ENCODE measurements around the gene SLC28A1. TPM values are rescaled to one million over a fixed set of nuclear protein-coding genes. Genes with fewer than 3 reads are reported as not detected.

The SLC28A1 gene
- total RNA-seq, 1 experiment from 2014 or later = 1.1 TPM

GRCh38 chr15:84885801-84886200 is 1.3 kb downstream of the SLC28A1 start:
- Histone ChIP-seq H3K36me3 (ENCODE audit: low read depth, low read length) (no peaks in the 10 kb centered on the region), H3K4me3 (ENCODE audit: low read length) (no peak overlapping the region), H3K9me3 (ENCODE audit: low read length) (no peaks in the 10 kb centered on the region), H3K27ac (ENCODE audit: low read length) (no peak overlapping the region), H4K20me1 (ENCODE audit: low read length) (no peaks in the 10 kb centered on the region), H2AFZ (ENCODE audit: low read length) (no peak overlapping the region), H3K4me2 (ENCODE audit: low read length) (no peak overlapping the region), H3F3A (ENCODE audit: low read length, unreplicated experiment) (no peaks in the 10 kb centered on the region), H3K9me2 (replicated peaks; ENCODE audit: low read length) (no peaks in the 10 kb centered on the region), H3K4me1 (ENCODE audit: insufficient read depth, low read length) (no peaks in the 10 kb centered on the region), H3K79me2 (ENCODE audit: low read length) (no peaks in the 10 kb centered on the region), H3K9ac (ENCODE audit: low read length) (no peak overlapping the region), H3K27me3 (ENCODE audit: low read length) (no peaks in the 10 kb centered on the region)
- DNase-seq = no peak
- no TSS peak for BruUV-seq (replicated peaks)
- CTCF ChIA-PET = no interaction called here
- no peak for ATAC-seq
- POLR2A ChIA-PET (ENCODE audit: unreplicated experiment) = no interaction called here
- TF ChIP-seq CTCF (conservative IDR thresholded peaks at IDR 0.05; ENCODE audit: low read depth, low read length) = no peak
- no peak for TF ChIP-seq EZH2 (IDR thresholded peaks at IDR 0.05; ENCODE audit: low read length, unreplicated experiment)
- TF ChIP-seq EZH2phosphoT487 (IDR thresholded peaks at IDR 0.05; ENCODE audit: borderline replicate concordance, low read length) = no peak
- intact Hi-C loops (cut with micrococcal nuclease) = no loop called here

- ATAC-seq = no peak
- H3F3A ChIP-seq (ENCODE audit: low read length, unreplicated experiment) = no peaks in the 10 kb centered on the region
- H3K36me3 ChIP-seq (ENCODE audit: low read depth, low read length) = no peaks in the 10 kb centered on the region
- no peak overlapping the region for H3K4me2 ChIP-seq (ENCODE audit: low read length)
- H3K4me3 ChIP-seq (ENCODE audit: low read length) = no peak overlapping the region
- POLR2A ChIA-PET (ENCODE audit: unreplicated experiment) = no interaction called here
- H2AFZ ChIP-seq (ENCODE audit: low read length) = no peak overlapping the region
- H3K9me2 ChIP-seq (replicated peaks; ENCODE audit: low read length) = no peaks in the 10 kb centered on the region
- H4K20me1 ChIP-seq (ENCODE audit: low read length) = no peaks in the 10 kb centered on the region
- H3K27me3 ChIP-seq (ENCODE audit: low read length) = no peaks in the 10 kb centered on the region
- CTCF ChIA-PET = no interaction called here
- TF ChIP-seq EZH2 (IDR thresholded peaks at IDR 0.05; ENCODE audit: low read length, unreplicated experiment) (no peak), EZH2phosphoT487 (IDR thresholded peaks at IDR 0.05; ENCODE audit: borderline replicate concordance, low read length) (no peak), CTCF (conservative IDR thresholded peaks at IDR 0.05; ENCODE audit: low read depth, low read length) (no peak)
- no peak for DNase-seq
- no peaks in the 10 kb centered on the region for H3K4me1 ChIP-seq (ENCODE audit: insufficient read depth, low read length)
- no peak overlapping the region for H3K9ac ChIP-seq (ENCODE audit: low read length)
- no peaks in the 10 kb centered on the region for H3K79me2 ChIP-seq (ENCODE audit: low read length)
- intact Hi-C loops (cut with micrococcal nuclease) = no loop called here
- H3K27ac ChIP-seq (ENCODE audit: low read length) = no peak overlapping the region
- H3K9me3 ChIP-seq (ENCODE audit: low read length) = no peaks in the 10 kb centered on the region
- no TSS peak for BruUV-seq (replicated peaks)
Observed at GRCh38 chr15:84886211-84886983, 1.9 kb downstream of the SLC28A1 start.

GRCh38 chr15:84886984-84887299 is 2.5 kb downstream of the SLC28A1 start:
- H3K4me3 ChIP-seq (ENCODE audit: low read length) = no peak overlapping the region
- H3K4me2 ChIP-seq (ENCODE audit: low read length) = no peak overlapping the region
- intact Hi-C loops (cut with micrococcal nuclease) = no loop called here
- ChIA-PET POLR2A (ENCODE audit: unreplicated experiment) (no interaction called here), CTCF (no interaction called here)
- H3K9me3 ChIP-seq (ENCODE audit: low read length) = no peaks in the 10 kb centered on the region
- H3K9ac ChIP-seq (ENCODE audit: low read length) = no peak overlapping the region
- DNase-seq = no peak
- no peaks in the 10 kb centered on the region for H3F3A ChIP-seq (ENCODE audit: low read length, unreplicated experiment)
- no peak overlapping the region for H3K27ac ChIP-seq (ENCODE audit: low read length)
- no peaks in the 10 kb centered on the region for H3K27me3 ChIP-seq (ENCODE audit: low read length)
- BruUV-seq (replicated peaks) = no TSS peak
- H3K9me2 ChIP-seq (replicated peaks; ENCODE audit: low read length) = no peaks in the 10 kb centered on the region
- ATAC-seq = no peak
- no peak for TF ChIP-seq EZH2 (IDR thresholded peaks at IDR 0.05; ENCODE audit: low read length, unreplicated experiment)
- no peak for TF ChIP-seq EZH2phosphoT487 (IDR thresholded peaks at IDR 0.05; ENCODE audit: borderline replicate concordance, low read length)
- no peak for TF ChIP-seq CTCF (conservative IDR thresholded peaks at IDR 0.05; ENCODE audit: low read depth, low read length)
- no peak overlapping the region for H2AFZ ChIP-seq (ENCODE audit: low read length)
- no peaks in the 10 kb centered on the region for H4K20me1 ChIP-seq (ENCODE audit: low read length)
- no peaks in the 10 kb centered on the region for H3K36me3 ChIP-seq (ENCODE audit: low read depth, low read length)
- no peaks in the 10 kb centered on the region for H3K79me2 ChIP-seq (ENCODE audit: low read length)
- no peaks in the 10 kb centered on the region for H3K4me1 ChIP-seq (ENCODE audit: insufficient read depth, low read length)
